ENCODE results near the gene VN1R5. TPM values are rescaled to one million over a fixed set of nuclear protein-coding genes. Genes with fewer than 3 reads are reported as not detected.

The VN1R5 gene
- polyA plus RNA-seq, 3 donors from 2014 or later: not detected

- peaks cover 11 to 20% (median 15%) of the 10 kb centered on the region in 3 donors for H3K36me3 Mint-ChIP-seq
- no peak overlapping the region for H3K27ac Mint-ChIP-seq
- H3K9me3 Mint-ChIP-seq: no peaks in the 10 kb centered on the region
- no peak overlapping the region for H3K4me3 Mint-ChIP-seq
- no peaks in the 10 kb centered on the region for H3K4me1 Mint-ChIP-seq
- no peak for DNase-seq
- no peaks in the 10 kb centered on the region for H3K27me3 Mint-ChIP-seq (ENCODE audit: low read depth in 3 of 3)
Measured at GRCh38 chr1:247298124-247298481, 42.2 kb downstream of the VN1R5 start.

DNA sequence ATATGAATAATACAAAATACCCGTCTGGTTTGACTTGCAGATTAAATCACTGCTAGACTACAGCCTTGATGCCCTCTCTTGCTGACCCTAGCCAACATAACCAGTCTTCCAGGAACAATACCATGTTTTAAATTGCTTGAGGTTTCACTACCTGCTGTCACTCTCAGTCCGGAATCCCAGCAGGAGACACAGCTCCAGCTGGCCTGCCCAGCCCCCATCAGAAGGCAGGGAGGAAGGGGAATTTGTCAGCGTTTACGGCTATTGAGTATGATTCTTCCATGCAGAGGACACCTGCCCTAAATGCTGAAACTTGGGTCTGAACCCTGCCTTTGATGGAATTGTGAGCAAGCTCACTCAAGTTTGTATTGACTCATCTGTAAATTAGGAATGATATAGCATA is 42.8 kb downstream of the VN1R5 start:
- no peaks in the 10 kb centered on the region for H3K27me3 Mint-ChIP-seq (ENCODE audit: low read depth in 3 of 3)
- no peak for DNase-seq
- no peak overlapping the region for H3K4me3 Mint-ChIP-seq
- no peaks in the 10 kb centered on the region for H3K4me1 Mint-ChIP-seq
- H3K36me3 Mint-ChIP-seq: peaks cover 15 to 25% (median 17%) of the 10 kb centered on the region in 3 donors
- H3K9me3 Mint-ChIP-seq: no peaks in the 10 kb centered on the region
- no peak overlapping the region for H3K27ac Mint-ChIP-seq

DNA sequence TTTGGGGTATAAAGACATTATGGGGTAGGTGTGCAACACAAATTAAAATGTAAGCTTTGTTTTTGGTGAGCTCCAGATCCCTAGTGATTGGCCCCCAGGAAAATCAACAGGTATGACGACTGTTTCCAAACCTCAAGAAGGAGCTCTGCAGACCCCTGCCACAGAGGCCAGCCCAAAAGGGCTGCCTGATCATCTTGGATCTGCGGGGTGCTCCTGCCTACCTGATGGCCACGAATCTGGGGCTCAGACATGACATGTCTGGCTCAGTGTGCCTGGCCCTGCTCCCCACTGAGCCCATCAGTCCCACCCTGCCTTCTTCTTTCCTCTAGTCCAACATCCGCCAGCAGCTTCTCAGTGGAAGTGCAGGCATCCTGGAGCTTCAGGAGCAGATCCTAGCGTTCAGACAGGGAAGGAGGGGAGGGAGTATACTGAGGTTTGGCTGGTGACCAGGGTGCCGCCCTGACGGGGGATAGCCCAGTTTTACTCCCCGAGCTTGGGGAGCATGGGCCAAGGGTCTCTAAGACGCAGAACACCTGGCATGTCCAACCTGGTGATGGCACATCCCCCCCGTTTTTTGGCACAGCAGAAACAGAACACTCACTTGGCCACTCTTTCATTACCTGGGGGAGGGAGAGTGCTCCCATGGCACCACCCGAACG is 44.0 kb downstream of the VN1R5 start:
- H3K36me3 Mint-ChIP-seq: peaks cover 19 to 29% (median 24%) of the 10 kb centered on the region in 3 donors
- no peak overlapping the region for H3K27ac Mint-ChIP-seq
- no peaks in the 10 kb centered on the region for H3K4me1 Mint-ChIP-seq
- no peaks in the 10 kb centered on the region for H3K9me3 Mint-ChIP-seq
- no peak overlapping the region for H3K4me3 Mint-ChIP-seq
- H3K27me3 Mint-ChIP-seq (ENCODE audit: low read depth in 3 of 3): peaks cover 0 to under 1% (median 0%) of the 10 kb centered on the region in 3 donors
- DNase-seq: no peak

- no peak for DNase-seq
Measured at GRCh38 chr1:247300491-247301175, 44.8 kb downstream of the VN1R5 start.

DNA sequence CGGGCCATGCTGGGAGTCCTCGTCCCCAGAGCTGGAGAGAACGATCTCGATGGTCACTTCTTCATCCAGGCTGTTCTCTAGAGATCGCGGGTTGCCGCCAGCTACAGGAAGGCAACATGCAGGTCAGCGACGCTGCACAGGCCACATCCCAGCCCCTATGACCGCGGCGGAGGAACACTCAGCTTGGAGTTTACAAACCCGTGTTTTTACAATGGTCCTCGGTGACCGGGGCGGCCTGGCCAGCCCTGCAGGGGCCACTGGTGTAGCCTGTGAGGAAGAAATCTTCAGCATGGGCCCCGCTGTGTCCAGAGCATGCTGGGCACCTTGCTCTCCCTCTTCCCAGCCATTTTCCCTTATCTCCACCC is 45.3 kb downstream of the VN1R5 start:
- Mint-ChIP-seq H3K4me1 (no peaks in the 10 kb centered on the region), H3K36me3 (peaks cover 29 to 30% (median 29%) of the 10 kb centered on the region in 3 donors), H3K27ac (no peak overlapping the region), H3K9me3 (no peaks in the 10 kb centered on the region), H3K27me3 (ENCODE audit: low read depth in 3 of 3) (peaks cover 0 to 3% (median 0%) of the 10 kb centered on the region in 3 donors), H3K4me3 (no peak overlapping the region)
- DNase-seq: no peak

More at GRCh38 chr1:247300491-247301175, 44.8 kb downstream of the VN1R5 start:
- Mint-ChIP-seq H3K4me1 (no peaks in the 10 kb centered on the region), H3K9me3 (no peaks in the 10 kb centered on the region), H3K4me3 (no peak overlapping the region), H3K27me3 (ENCODE audit: low read depth in 3 of 3) (peaks cover 0 to 3% (median 0%) of the 10 kb centered on the region in 3 donors), H3K36me3 (peaks cover 26 to 29% (median 27%) of the 10 kb centered on the region in 3 donors), H3K27ac (no peak overlapping the region)

- DNase-seq: no peak
- H3K27me3 Mint-ChIP-seq (ENCODE audit: low read depth in 3 of 3): peaks cover 0 to 3% (median 0%) of the 10 kb centered on the region in 3 donors
- no peaks in the 10 kb centered on the region for H3K4me1 Mint-ChIP-seq
- no peaks in the 10 kb centered on the region for H3K9me3 Mint-ChIP-seq
- H3K36me3 Mint-ChIP-seq: peaks cover 30 to 44% (median 44%) of the 10 kb centered on the region in 3 donors
- no peak overlapping the region for H3K4me3 Mint-ChIP-seq
- H3K27ac Mint-ChIP-seq: no peak overlapping the region
Measured at GRCh38 chr1:247303216-247303615, 47.3 kb downstream of the VN1R5 start.

- no peak for DNase-seq
- no peaks in the 10 kb centered on the region for H3K4me1 Mint-ChIP-seq
- no peak overlapping the region for H3K27ac Mint-ChIP-seq
- H3K9me3 Mint-ChIP-seq: no peaks in the 10 kb centered on the region
- H3K36me3 Mint-ChIP-seq: peaks cover 35 to 51% (median 49%) of the 10 kb centered on the region in 3 donors
- H3K4me3 Mint-ChIP-seq: no peak overlapping the region
- peaks cover 0 to 3% (median 0%) of the 10 kb centered on the region in 3 donors for H3K27me3 Mint-ChIP-seq (ENCODE audit: low read depth in 3 of 3)
Measured at GRCh38 chr1:247304031-247304430, 48.2 kb downstream of the VN1R5 start.

Other genes with a start within 250 kb of the VN1R5 start
- gene ZNF695, start 248.0 kb upstream of the VN1R5 start, polyA plus RNA-seq: not detected
- gene ZNF670, start 177.3 kb upstream of the VN1R5 start, polyA plus RNA-seq: 1 to 10 TPM in 1 of 3 donors, under 1 TPM in 1, not detected in 1; 0.88 to 1.1 TPM
- 10 to 100 TPM; 17.4 to 31.3 (median 19.6) TPM for gene ZNF669, start 151.7 kb upstream of the VN1R5 start, polyA plus RNA-seq
- gene ZNF124, start 84.1 kb upstream of the VN1R5 start, polyA plus RNA-seq: 1 to 10 TPM; 2.3 to 5.7 (median 2.7) TPM
- gene ZNF496, start 75.8 kb downstream of the VN1R5 start, polyA plus RNA-seq: 10 to 100 TPM in 2 of 3 donors, 1 to 10 TPM in 1; 2.7 to 11.0 (median 10.5) TPM
- gene NLRP3, start 160.1 kb downstream of the VN1R5 start, polyA plus RNA-seq: 1 to 10 TPM in 2 of 3 donors, not detected in 1; 1.0 to 1.5 TPM
- gene OR2B11, start 202.0 kb downstream of the VN1R5 start, polyA plus RNA-seq: not detected